Karpas-422 (cell line): ENCODE measurements around the gene CDC42EP3. TPM values are rescaled to one million over a fixed set of nuclear protein-coding genes. Genes with fewer than 3 reads are reported as not detected.

ENCODE experiments used
- DNase-seq: peaks from one replicate; pipeline ENCODE4 v3.0.0-alpha.2; 2015
- H2AFZ ChIP-seq: fragments of 200-600 bp; sonication (generic); 2 replicates; pipeline ENCODE4 v1.6.1; 2014; ENCODE audit warnings: antibody characterized with exemption, low read length, mixed read lengths
- H3K27ac ChIP-seq: fragments of 200-600 bp; sonication (generic); 2 replicates; pipeline ENCODE4 v1.5.1; 2014; ENCODE audit warnings: mild to moderate bottlenecking, low read length, moderate library complexity
- H3K27me3 ChIP-seq: fragments of 200-600 bp; sonication (generic); 2 replicates; pipeline ENCODE4 v1.6.1; 2014; ENCODE audit warnings: low read length, mixed read lengths
- H3K36me3 ChIP-seq: fragments of 200-600 bp; sonication (generic); 2 replicates; pipeline ENCODE4 v1.6.1; 2014; ENCODE audit warnings: low read length, mixed read lengths; ENCODE audit not compliant: insufficient read depth
- H3K4me1 ChIP-seq: fragments of 200-600 bp; sonication (generic); 2 replicates; pipeline ENCODE4 v1.6.1; 2014; ENCODE audit warnings: mild to moderate bottlenecking, low read length, mixed read lengths
- H3K4me2 ChIP-seq: fragments of 200-600 bp; sonication (generic); 2 replicates; pipeline ENCODE4 v1.6.1; 2014; ENCODE audit warnings: low read length, low read depth, mild to moderate bottlenecking; ENCODE audit not compliant: poor library complexity, severe bottlenecking
- H3K4me3 ChIP-seq: fragments of 200-600 bp; sonication (generic); 2 replicates; pipeline ENCODE4 v1.5.1; 2014; ENCODE audit warnings: mild to moderate bottlenecking, antibody characterized with exemption, low read length, mixed read lengths
- H3K79me2 ChIP-seq: fragments of 200-600 bp; sonication (generic); 2 replicates; pipeline ENCODE4 v1.6.1; 2014; ENCODE audit warnings: mild to moderate bottlenecking, low read length, mixed read lengths
- H3K9ac ChIP-seq: fragments of 200-600 bp; sonication (generic); 2 replicates; pipeline ENCODE4 v1.6.0; 2014; ENCODE audit warnings: low read length
- H3K9me2 ChIP-seq: fragments of 200-600 bp; sonication (generic), shearing (Covaris generic); replicated peaks from 2 replicates; pipeline ENCODE4 v1.6.0; 2014; ENCODE audit warnings: mild to moderate bottlenecking, low read length, moderate library complexity; ENCODE audit not compliant: insufficient read depth
- H3K9me3 ChIP-seq: fragments of 300-700, 200-600 bp; sonication (generic); 2 replicates; pipeline ENCODE4 v1.6.1; 2014; ENCODE audit warnings: low read length, mixed read lengths
- H4K20me1 ChIP-seq: fragments of 200-600 bp; sonication (generic); 2 replicates; pipeline ENCODE4 v1.6.1; 2014; ENCODE audit warnings: mild to moderate bottlenecking, antibody characterized with exemption, low read length, low read depth; ENCODE audit not compliant: insufficient read depth
- total RNA-seq: library from RNA; depleted of rRNA; stranded (reverse); fragments of >200 nt; shearing (Covaris generic); gene quantifications from 2 replicates; pipeline ENCODE4 v1.2.3, GENCODE V29; 2014; ENCODE audit warnings: low replicate concordance

Gene CDC42EP3
- total RNA-seq, 1 experiment from 2014 or later = 12.5 TPM

- no peak for DNase-seq
- no peaks in the 10 kb centered on the region for H3K79me2 ChIP-seq
- H3K4me3 ChIP-seq = no peak overlapping the region
- H3K9ac ChIP-seq = no peak overlapping the region
- H3K9me3 ChIP-seq = no peaks in the 10 kb centered on the region
- H3K9me2 ChIP-seq = no peaks in the 10 kb centered on the region
- H3K4me1 ChIP-seq = no peaks in the 10 kb centered on the region
- no peak overlapping the region for H2AFZ ChIP-seq
- no peak overlapping the region for H3K4me2 ChIP-seq
- H4K20me1 ChIP-seq = no peaks in the 10 kb centered on the region
- no peaks in the 10 kb centered on the region for H3K36me3 ChIP-seq
- H3K27ac ChIP-seq = no peak overlapping the region
- no peaks in the 10 kb centered on the region for H3K27me3 ChIP-seq
These were observed 18.3 kb upstream of the CDC42EP3 start for GRCh38 chr2:37689751-37690150.

GRCh38 chr2:37688771-37689468 is 17.5 kb upstream of the CDC42EP3 start:
- no peaks in the 10 kb centered on the region for H3K9me3 ChIP-seq

GRCh38 chr2:37686792-37687526 is 15.5 kb upstream of the CDC42EP3 start:
- H3K4me3 ChIP-seq = no peak overlapping the region
- no peaks in the 10 kb centered on the region for H3K36me3 ChIP-seq
- no peaks in the 10 kb centered on the region for H3K27me3 ChIP-seq
- H3K4me2 ChIP-seq = no peak overlapping the region
- no peaks in the 10 kb centered on the region for H4K20me1 ChIP-seq
- no peak overlapping the region for H3K9ac ChIP-seq
- no peaks in the 10 kb centered on the region for H3K9me3 ChIP-seq
- H2AFZ ChIP-seq = no peak overlapping the region
- no peaks in the 10 kb centered on the region for H3K79me2 ChIP-seq
- no peaks in the 10 kb centered on the region for H3K9me2 ChIP-seq
- DNase-seq = no peak
- no peaks in the 10 kb centered on the region for H3K4me1 ChIP-seq
- H3K27ac ChIP-seq = no peak overlapping the region

More at GRCh38 chr2:37688771-37689468, 17.5 kb upstream of the CDC42EP3 start:
- H3K79me2 ChIP-seq = no peaks in the 10 kb centered on the region
- no peaks in the 10 kb centered on the region for H3K4me1 ChIP-seq
- H3K9me2 ChIP-seq = no peaks in the 10 kb centered on the region
- no peaks in the 10 kb centered on the region for H3K27me3 ChIP-seq
- H4K20me1 ChIP-seq = no peaks in the 10 kb centered on the region
- H3K36me3 ChIP-seq = no peaks in the 10 kb centered on the region
- no peak overlapping the region for H3K9ac ChIP-seq
- H3K4me2 ChIP-seq = no peak overlapping the region
- H3K4me3 ChIP-seq = no peak overlapping the region
- no peak for DNase-seq
- H2AFZ ChIP-seq = no peak overlapping the region
- H3K27ac ChIP-seq = no peak overlapping the region

GRCh38 chr2:37684809-37685208 is 13.4 kb upstream of the CDC42EP3 start:
- no peak overlapping the region for H3K27ac ChIP-seq
- no peaks in the 10 kb centered on the region for H4K20me1 ChIP-seq

GRCh38 chr2:37683921-37684780 is 12.7 kb upstream of the CDC42EP3 start:
- no peak overlapping the region for H3K9ac ChIP-seq
- H2AFZ ChIP-seq = no peak overlapping the region
- no peaks in the 10 kb centered on the region for H3K36me3 ChIP-seq
- no peak overlapping the region for H3K27ac ChIP-seq
- H4K20me1 ChIP-seq = no peaks in the 10 kb centered on the region
- no peak overlapping the region for H3K4me2 ChIP-seq
- no peaks in the 10 kb centered on the region for H3K9me2 ChIP-seq
- H3K27me3 ChIP-seq = no peaks in the 10 kb centered on the region
- H3K4me3 ChIP-seq = no peak overlapping the region
- H3K4me1 ChIP-seq = no peaks in the 10 kb centered on the region
- DNase-seq = no peak
- no peaks in the 10 kb centered on the region for H3K9me3 ChIP-seq
- no peaks in the 10 kb centered on the region for H3K79me2 ChIP-seq

More at GRCh38 chr2:37684809-37685208, 13.4 kb upstream of the CDC42EP3 start:
- no peak for DNase-seq
- no peaks in the 10 kb centered on the region for H3K27me3 ChIP-seq
- no peaks in the 10 kb centered on the region for H3K4me1 ChIP-seq
- H3K4me2 ChIP-seq = no peak overlapping the region
- H3K36me3 ChIP-seq = no peaks in the 10 kb centered on the region
- no peak overlapping the region for H3K9ac ChIP-seq
- H3K4me3 ChIP-seq = no peak overlapping the region
- H3K79me2 ChIP-seq = no peaks in the 10 kb centered on the region
- H2AFZ ChIP-seq = no peak overlapping the region
- H3K9me3 ChIP-seq = no peaks in the 10 kb centered on the region
- H3K9me2 ChIP-seq = no peaks in the 10 kb centered on the region

- Histone ChIP-seq H3K36me3 (no peaks in the 10 kb centered on the region), H3K9me3 (no peaks in the 10 kb centered on the region), H3K4me3 (no peak overlapping the region), H3K27ac (no peak overlapping the region), H2AFZ (no peak overlapping the region), H3K79me2 (no peaks in the 10 kb centered on the region), H3K9ac (no peak overlapping the region), H4K20me1 (no peaks in the 10 kb centered on the region), H3K27me3 (no peaks in the 10 kb centered on the region), H3K4me2 (no peak overlapping the region), H3K4me1 (no peaks in the 10 kb centered on the region), H3K9me2 (no peaks in the 10 kb centered on the region)
- no peak for DNase-seq
These were observed 11.8 kb upstream of the CDC42EP3 start for GRCh38 chr2:37683241-37683640.

GRCh38 chr2:37682473-37682872 is 11.0 kb upstream of the CDC42EP3 start:
- H3K4me3 ChIP-seq = no peak overlapping the region
- no peaks in the 10 kb centered on the region for H3K27me3 ChIP-seq
- DNase-seq = no peak
- H3K79me2 ChIP-seq = no peaks in the 10 kb centered on the region
- no peaks in the 10 kb centered on the region for H3K36me3 ChIP-seq
- H4K20me1 ChIP-seq = no peaks in the 10 kb centered on the region
- no peak overlapping the region for H2AFZ ChIP-seq
- H3K4me1 ChIP-seq = no peaks in the 10 kb centered on the region
- H3K9ac ChIP-seq = no peak overlapping the region
- no peak overlapping the region for H3K4me2 ChIP-seq
- H3K27ac ChIP-seq = no peak overlapping the region
- no peaks in the 10 kb centered on the region for H3K9me3 ChIP-seq
- no peaks in the 10 kb centered on the region for H3K9me2 ChIP-seq

- no peaks in the 10 kb centered on the region for H3K79me2 ChIP-seq
- H3K9ac ChIP-seq = no peak overlapping the region
- no peaks in the 10 kb centered on the region for H3K4me1 ChIP-seq
- no peaks in the 10 kb centered on the region for H3K36me3 ChIP-seq
- no peak overlapping the region for H3K4me2 ChIP-seq
- H4K20me1 ChIP-seq = no peaks in the 10 kb centered on the region
- no peak for DNase-seq
- no peak overlapping the region for H3K4me3 ChIP-seq
- no peaks in the 10 kb centered on the region for H3K9me2 ChIP-seq
- H2AFZ ChIP-seq = no peak overlapping the region
- no peaks in the 10 kb centered on the region for H3K27me3 ChIP-seq
- H3K9me3 ChIP-seq = no peaks in the 10 kb centered on the region
- H3K27ac ChIP-seq = no peak overlapping the region
These were observed 10.1 kb upstream of the CDC42EP3 start for GRCh38 chr2:37681587-37681986.
